Measurements from ENCODE around the gene GVQW3. TPM values are rescaled to one million over a fixed set of nuclear protein-coding genes. Genes with fewer than 3 reads are reported as not detected.

Gene GVQW3
- total and polyA plus RNA-seq, 2 of the 13 experiments (the other 11 are each of a cell fraction or from before 2014, with no cell fraction given), result 5.0 to 5.6 TPM

GRCh38 chr11:76444384-76445120 is 63.4 kb downstream of the GVQW3 start, which contains the start of gene EMSY (continued):
- TF ChIP-seq PHF8 (CRISPR knock-in tag; IDR thresholded peaks at IDR 0.05), result peak; percentile 93
- peak; percentile 75 for TF ChIP-seq RFX5 (IDR thresholded peaks at IDR 0.05; ENCODE audit: low read depth, low read length)
- TF ChIP-seq MED1 (CRISPR knock-in tag; IDR thresholded peaks at IDR 0.05), result peak; percentile 30; the same call in 1 of the 2 replicates
- peak; percentile 9; the same call in 1 of the 2 replicates for TF ChIP-seq BHLHE40 (IDR thresholded peaks at IDR 0.05; ENCODE audit: low read length)
- 0 out of 2 replicates have a peak, but pooled peaks have one; percentile 31 for TF ChIP-seq ZBTB4 (CRISPR knock-in tag; IDR thresholded peaks at IDR 0.05; ENCODE audit: borderline replicate concordance)
- TF ChIP-seq HOXA3 (CRISPR knock-in tag; IDR thresholded peaks at IDR 0.05), result peak; percentile 90
- TF ChIP-seq HHEX (CRISPR knock-in tag; IDR thresholded peaks at IDR 0.05), result no peak
- TF ChIP-seq SYNCRIP (IDR thresholded peaks at IDR 0.05; ENCODE audit: insufficient read depth, low read depth, low read length), result no peak
- TF ChIP-seq, protein P1, sequence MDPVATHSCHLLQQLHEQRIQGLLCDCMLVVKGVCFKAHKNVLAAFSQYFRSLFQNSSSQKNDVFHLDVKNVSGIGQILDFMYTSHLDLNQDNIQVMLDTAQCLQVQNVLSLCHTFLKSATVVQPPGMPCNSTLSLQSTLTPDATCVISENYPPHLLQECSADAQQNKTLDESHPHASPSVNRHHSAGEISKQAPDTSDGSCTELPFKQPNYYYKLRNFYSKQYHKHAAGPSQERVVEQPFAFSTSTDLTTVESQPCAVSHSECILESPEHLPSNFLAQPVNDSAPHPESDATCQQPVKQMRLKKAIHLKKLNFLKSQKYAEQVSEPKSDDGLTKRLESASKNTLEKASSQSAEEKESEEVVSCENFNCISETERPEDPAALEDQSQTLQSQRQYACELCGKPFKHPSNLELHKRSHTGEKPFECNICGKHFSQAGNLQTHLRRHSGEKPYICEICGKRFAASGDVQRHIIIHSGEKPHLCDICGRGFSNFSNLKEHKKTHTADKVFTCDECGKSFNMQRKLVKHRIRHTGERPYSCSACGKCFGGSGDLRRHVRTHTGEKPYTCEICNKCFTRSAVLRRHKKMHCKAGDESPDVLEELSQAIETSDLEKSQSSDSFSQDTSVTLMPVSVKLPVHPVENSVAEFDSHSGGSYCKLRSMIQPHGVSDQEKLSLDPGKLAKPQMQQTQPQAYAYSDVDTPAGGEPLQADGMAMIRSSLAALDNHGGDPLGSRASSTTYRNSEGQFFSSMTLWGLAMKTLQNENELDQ (CRISPR knock-in tag; IDR thresholded peaks at IDR 0.05; ENCODE audit: borderline replicate concordance), result no peak
- no peak for TF ChIP-seq SP1 (IDR thresholded peaks at IDR 0.05)
- no peak for TF ChIP-seq SP1 (CRISPR knock-in tag; IDR thresholded peaks at IDR 0.05)
- peak; percentile 32; the same call in 1 of the 2 replicates for TF ChIP-seq ZNF543 (CRISPR knock-in tag; IDR thresholded peaks at IDR 0.05)
- no peak for TF ChIP-seq ZNF567 (CRISPR knock-in tag; IDR thresholded peaks at IDR 0.05; ENCODE audit: borderline replicate concordance)
